ENCODE data around the gene DLG2. TPM values are rescaled to one million over a fixed set of nuclear protein-coding genes. Genes with fewer than 3 reads are reported as not detected.

DLG2 gene
- total RNA-seq, 4 donors from 2014 or later = 7.3 to 14.1 (median 11.1) TPM

- Histone ChIP-seq H3K36me3 (no peaks in the 10 kb centered on the region), H3K4me3 (no peak overlapping the region), H3K4me1 (no peaks in the 10 kb centered on the region), H3K27ac (replicated peaks in 1 of 4) (no peak overlapping the region), H3K9me3 (no peaks in the 10 kb centered on the region), H3K27me3 (no peaks in the 10 kb centered on the region)
- intact Hi-C loops (cut with DNase I) = no loop called here
- TF ChIP-seq POLR2A (IDR thresholded peaks at IDR 0.05; ENCODE audit: low read depth) (no peak), POLR2AphosphoS5 (IDR thresholded peaks at IDR 0.05) (no peak), EP300 (IDR thresholded peaks at IDR 0.05) (no peak), CTCF (IDR thresholded peaks at IDR 0.05) (no peak)
- no peak for DNase-seq (ENCODE audit: extremely low spot score)
Measured at GRCh38 chr11:84476581-84476980, 1150.6 kb downstream of the DLG2 start.

DNA sequence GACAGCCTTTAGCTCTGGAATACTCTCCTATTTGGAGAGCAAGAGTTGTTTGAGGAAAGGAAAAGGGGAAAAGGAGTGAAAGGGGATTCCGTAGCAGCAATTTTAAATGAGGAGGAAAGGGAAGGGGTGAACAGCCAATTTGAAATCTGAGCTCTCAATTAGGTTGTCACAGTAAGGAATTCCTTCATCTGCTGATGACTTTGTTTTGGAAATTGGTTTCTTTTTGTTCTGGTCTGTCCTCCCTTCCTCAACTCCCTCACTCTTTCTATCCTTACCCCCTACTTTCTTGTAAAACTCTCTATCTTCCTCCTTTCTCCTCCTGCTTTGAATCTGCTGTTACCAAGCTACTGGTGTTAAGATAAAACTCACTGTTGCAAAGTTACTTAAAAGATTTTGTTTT is 1155.6 kb downstream of the DLG2 start:
- WGBS = 74% methylated on average over 1 of the region's 1 CpG
- Histone ChIP-seq H3K9me3 (no peaks in the 10 kb centered on the region), H3K4me1 (no peaks in the 10 kb centered on the region), H3K27me3 (no peaks in the 10 kb centered on the region), H3K27ac (replicated peaks in 1 of 4) (no peak overlapping the region), H3K36me3 (no peaks in the 10 kb centered on the region), H3K4me3 (no peak overlapping the region)
- TF ChIP-seq EP300 (IDR thresholded peaks at IDR 0.05) (no peak), CTCF (IDR thresholded peaks at IDR 0.05) (no peak), POLR2AphosphoS5 (IDR thresholded peaks at IDR 0.05) (no peak), POLR2A (IDR thresholded peaks at IDR 0.05; ENCODE audit: low read depth) (no peak)
- no peak for DNase-seq (ENCODE audit: extremely low spot score)
- intact Hi-C loops (cut with DNase I) = no loop called here

DNA sequence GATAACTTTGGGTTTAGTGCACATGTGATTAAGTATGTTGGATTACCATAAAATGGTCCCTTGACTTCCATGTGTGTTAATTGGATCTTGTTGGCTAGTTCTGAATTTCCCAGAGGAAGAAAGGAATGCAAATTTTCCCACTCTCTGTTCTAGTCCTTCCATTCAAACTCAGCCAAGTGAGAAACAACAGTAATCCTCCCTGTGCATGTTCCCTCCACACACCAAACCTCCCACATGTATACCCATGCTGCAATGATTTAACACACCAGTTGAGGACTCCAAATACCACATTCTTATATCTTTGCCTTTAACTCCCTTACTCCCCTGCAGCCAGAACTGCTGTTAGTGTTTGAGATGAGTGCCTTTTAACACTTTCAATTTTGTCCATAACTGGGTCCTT is 1158.9 kb downstream of the DLG2 start:
- intact Hi-C loops (cut with DNase I) = no loop called here
- no peaks in the 10 kb centered on the region for H3K27me3 ChIP-seq
- no peaks in the 10 kb centered on the region for H3K4me1 ChIP-seq
- H3K27ac ChIP-seq (replicated peaks in 1 of 4) = no peak overlapping the region
- no peak for DNase-seq (ENCODE audit: extremely low spot score)
- no peaks in the 10 kb centered on the region for H3K9me3 ChIP-seq
- no peaks in the 10 kb centered on the region for H3K36me3 ChIP-seq
- H3K4me3 ChIP-seq = no peak overlapping the region
- TF ChIP-seq POLR2A (IDR thresholded peaks at IDR 0.05; ENCODE audit: low read depth) = no peak

- Histone ChIP-seq H3K27ac (replicated peaks in 1 of 4) (no peak overlapping the region), H3K4me3 (no peak overlapping the region), H3K36me3 (no peaks in the 10 kb centered on the region), H3K4me1 (no peaks in the 10 kb centered on the region), H3K27me3 (no peaks in the 10 kb centered on the region), H3K9me3 (no peaks in the 10 kb centered on the region)
- 76% methylated on average over 4 of the region's 4 CpGs for WGBS
- no peak for DNase-seq (ENCODE audit: extremely low spot score)
- TF ChIP-seq POLR2AphosphoS5 (IDR thresholded peaks at IDR 0.05) = no peak
- no peak for TF ChIP-seq CTCF (IDR thresholded peaks at IDR 0.05)
- TF ChIP-seq POLR2A (IDR thresholded peaks at IDR 0.05; ENCODE audit: low read depth) = no peak
- TF ChIP-seq EP300 (IDR thresholded peaks at IDR 0.05) = no peak
- intact Hi-C loops (cut with DNase I) = no loop called here
Measured at GRCh38 chr11:84465040-84465439, 1162.1 kb downstream of the DLG2 start.

DNA sequence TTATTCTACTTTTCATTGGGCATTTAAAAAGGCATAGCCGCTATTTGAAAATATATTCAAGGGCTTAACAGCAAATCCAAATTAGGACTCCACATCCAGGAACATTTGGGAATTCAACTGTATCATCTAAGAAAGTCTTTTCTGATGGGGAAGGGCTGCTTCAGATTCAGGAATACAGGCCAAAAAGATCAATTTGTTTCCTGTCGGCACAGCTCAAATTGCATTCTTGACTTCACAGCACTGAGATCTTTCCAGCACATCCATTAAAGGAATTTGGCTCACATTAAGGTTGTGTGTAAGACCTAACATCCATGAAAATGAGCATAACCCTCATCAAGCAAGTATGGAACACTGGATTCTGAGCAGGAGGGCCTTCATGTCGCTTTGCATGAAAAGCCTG is 1171.5 kb downstream of the DLG2 start:
- H3K27ac ChIP-seq (replicated peaks in 1 of 4) = no peak overlapping the region
- TF ChIP-seq POLR2A (IDR thresholded peaks at IDR 0.05; ENCODE audit: low read depth) (no peak), POLR2AphosphoS5 (IDR thresholded peaks at IDR 0.05) (no peak), EP300 (IDR thresholded peaks at IDR 0.05) (no peak), CTCF (IDR thresholded peaks at IDR 0.05) (no peak)
- WGBS = 71% methylated on average over 3 of the region's 3 CpGs
- no peaks in the 10 kb centered on the region for H3K36me3 ChIP-seq
- H3K27me3 ChIP-seq = no peaks in the 10 kb centered on the region
- intact Hi-C loops (cut with DNase I) = no loop called here
- no peak for DNase-seq (ENCODE audit: extremely low spot score)
- no peaks in the 10 kb centered on the region for H3K9me3 ChIP-seq
- no peak overlapping the region for H3K4me3 ChIP-seq
- H3K4me1 ChIP-seq = no peaks in the 10 kb centered on the region
